NCI-H2081 treated with DMSO at 0.1 percent for 48 hours (cell line): ENCODE results near the gene CPNE9.

Source experiments
- DNase-seq: peaks from one replicate; lab custom pipeline; 2025; lab: John Stamatoyannopoulos, UW

The CPNE9 gene

GRCh38 chr3:9687514-9687913 is 16.1 kb upstream of the CPNE9 start:
- no peak for DNase-seq

DNA sequence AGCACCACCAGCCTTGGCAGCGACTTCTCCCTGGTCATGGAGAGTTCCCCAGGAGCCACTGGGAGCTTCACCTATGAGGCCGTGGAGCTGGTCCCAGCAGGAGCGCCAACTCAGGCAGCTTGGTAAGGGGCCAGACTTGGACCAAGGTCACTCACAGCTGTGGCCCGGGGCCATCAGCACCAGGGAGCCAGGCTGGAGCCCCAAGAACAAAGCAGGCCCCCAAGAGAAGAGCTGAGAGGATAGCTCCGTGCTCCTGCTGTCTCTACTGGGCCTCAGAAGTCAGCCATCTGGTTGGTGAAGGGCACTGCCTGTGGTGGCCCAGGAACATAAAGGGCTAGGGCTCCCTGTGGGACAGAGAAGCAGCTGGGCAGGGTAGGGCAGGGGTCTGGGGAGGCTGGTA is 14.7 kb upstream of the CPNE9 start:
- DNase-seq, result no peak

DNA sequence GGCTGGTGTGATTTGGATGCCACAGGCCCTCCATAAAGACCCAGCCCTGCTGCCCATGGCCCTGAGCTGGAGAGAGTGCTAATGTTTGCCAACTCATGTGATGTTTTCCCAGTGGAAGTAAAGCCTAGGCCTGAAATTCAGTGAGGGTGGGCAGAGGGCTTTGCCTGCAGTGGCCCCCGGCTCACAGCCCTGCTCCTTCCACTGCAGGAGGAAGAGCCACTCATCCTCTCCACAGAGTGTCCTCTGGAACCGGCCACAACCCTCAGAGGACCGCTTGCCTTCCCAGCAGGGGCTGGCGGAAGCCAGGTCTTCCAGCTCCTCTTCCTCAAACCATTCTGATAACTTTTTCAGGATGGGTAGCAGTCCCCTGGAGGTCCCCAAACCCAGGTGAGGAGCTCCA is 13.9 kb upstream of the CPNE9 start:
- no peak for DNase-seq

- DNase-seq, result no peak
These were observed 12.9 kb upstream of the CPNE9 start for GRCh38 chr3:9690451-9691450.

GRCh38 chr3:9691636-9692035 is 12.0 kb upstream of the CPNE9 start:
- no peak for DNase-seq

DNA sequence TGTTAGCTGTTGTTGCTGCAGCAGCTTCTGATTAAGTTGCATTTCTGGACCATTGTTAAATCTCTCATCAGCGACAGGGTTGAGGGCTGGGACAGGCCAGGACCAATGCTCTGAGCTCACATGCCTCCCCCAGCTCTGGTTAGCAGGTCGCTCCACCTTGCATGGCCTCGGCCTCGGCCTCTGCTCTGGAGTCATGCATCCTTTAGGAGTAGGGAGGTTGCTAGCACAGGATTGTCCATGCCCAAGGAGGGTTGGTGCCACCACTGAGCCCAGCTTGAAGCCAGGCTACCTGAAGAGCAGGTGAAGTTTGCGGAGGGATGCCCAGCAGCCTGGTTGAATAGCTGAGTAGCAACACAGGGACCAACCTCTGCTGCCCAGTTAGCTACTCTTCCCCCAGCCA is 11.2 kb upstream of the CPNE9 start:
- DNase-seq, result no peak

DNA sequence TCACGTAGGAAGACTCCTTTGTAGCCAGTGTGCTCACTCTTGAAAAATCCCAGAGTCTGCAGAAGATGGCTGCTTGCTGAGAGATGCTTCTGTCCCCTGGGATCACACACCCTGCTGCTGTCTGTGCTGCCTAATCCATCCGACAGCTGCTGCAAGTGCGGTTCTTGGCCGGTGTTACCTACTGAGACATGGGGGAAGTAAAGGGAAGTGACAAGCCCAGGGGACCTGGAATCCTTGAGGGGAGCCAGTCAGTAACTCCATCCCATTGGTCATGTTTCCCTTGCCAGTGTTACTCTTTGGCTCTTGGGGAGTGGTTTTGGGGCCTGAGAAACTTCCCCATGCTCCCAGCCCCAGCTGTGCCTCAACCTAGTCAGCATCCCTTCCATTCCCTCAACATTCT is 8.3 kb upstream of the CPNE9 start:
- no peak for DNase-seq

DNA sequence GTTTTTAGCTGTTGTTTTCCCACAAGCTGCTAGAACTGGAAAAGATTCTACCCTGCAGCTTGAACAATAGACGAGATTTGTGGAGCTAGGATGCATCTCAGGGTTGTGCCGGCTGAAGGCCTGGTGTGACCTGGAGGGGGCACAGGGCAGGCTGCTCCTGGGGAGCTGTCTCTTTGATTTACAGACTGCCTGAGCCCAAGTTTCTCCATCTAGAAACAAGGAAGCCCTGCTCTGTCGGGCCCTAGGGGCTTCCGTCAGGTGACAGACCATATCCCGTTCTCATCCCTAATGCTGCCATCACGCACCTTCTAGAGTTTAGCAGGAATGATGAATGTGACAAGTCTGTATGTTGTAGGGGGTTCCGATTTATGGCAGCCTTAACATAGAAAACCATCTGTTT is 7.9 kb upstream of the CPNE9 start:
- no peak for DNase-seq

DNA sequence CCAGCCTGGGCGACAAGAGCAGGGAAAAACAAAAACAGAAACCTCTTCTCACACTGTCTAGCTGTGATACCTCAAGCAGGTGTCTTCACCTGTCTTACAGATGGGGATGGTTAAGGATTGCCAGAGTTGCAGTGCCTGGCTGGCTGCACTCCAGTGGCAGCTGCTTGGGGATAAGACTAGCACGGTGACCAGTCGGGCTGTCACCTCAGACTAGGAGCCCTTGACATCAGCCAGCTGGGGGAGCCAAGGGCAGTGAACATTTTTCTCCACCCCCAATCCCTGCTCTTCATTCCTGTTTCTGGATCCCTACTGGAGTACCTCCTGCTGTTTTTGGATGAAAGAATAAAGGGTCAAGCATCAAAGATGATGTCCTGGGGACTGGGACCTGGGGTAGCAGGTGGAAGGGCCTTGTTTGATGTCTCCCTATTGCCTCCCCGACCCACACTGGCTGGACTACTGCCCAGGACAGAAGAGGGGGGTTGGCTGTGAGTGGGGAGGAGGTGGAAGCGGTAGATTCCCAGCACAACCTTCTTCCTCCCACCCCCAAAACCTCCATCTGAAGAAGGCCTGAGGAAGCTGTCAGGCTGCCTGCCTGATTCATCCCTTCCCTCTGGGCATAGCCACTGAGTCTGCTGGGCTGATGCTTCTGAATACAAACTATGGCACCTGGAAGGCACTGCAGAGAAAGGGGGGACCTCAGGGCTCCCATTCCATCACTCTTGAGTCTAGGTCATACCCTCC is 7.0 kb upstream of the CPNE9 start:
- DNase-seq, result no peak

- DNase-seq, result no peak
These were observed 5.7 kb upstream of the CPNE9 start for GRCh38 chr3:9697892-9698291.

- no peak for DNase-seq
These were observed 5.3 kb upstream of the CPNE9 start for GRCh38 chr3:9698293-9698692.

DNA sequence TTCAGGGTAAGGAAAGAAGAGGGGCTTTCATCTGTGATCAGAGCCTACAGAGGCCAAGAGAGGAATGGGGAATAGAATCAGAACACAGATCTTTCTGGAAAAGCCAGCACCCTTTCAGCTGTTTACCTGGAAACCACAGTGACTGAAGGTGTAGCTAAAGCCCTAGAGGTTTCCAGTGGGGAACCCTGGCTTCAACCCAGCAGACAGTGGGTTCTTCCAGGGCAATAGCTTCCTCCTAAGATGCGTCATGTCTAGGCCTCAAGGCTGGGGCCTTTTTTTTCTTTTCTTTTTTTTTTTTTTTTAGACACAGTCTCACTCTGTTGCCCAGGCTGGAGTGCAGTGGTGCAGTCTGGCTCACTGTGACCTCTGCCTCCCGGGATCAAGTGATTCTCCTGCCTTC is 3.1 kb upstream of the CPNE9 start:
- no peak for DNase-seq

DNA sequence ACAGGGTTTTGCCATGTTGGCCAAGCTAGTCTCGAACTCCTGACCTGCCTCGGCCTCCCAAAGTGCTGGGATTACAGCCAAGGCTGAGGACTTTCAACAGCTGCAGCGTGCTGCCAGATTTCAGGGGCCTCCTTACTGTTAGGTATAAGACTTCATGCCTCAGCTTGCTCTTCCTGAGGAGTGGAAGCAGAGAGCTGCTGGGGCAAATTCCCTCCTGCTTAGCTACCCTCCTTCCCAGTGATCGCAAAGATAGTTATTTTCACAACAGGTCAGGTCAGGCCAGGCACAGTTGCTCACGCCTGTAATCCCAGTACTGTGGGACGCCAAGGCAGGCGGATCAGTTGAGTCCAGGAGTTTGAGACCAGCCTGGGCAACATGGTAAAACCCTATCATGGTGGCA is 2.6 kb upstream of the CPNE9 start:
- no peak for DNase-seq

GRCh38 chr3:9701711-9702110 is 1.9 kb upstream of the CPNE9 start:
- DNase-seq, result no peak

GRCh38 chr3:9703240-9703639 is 393 bp upstream of the CPNE9 start:
- no peak for DNase-seq

- DNase-seq, result no peak
These were observed 1.0 kb downstream of the CPNE9 start for GRCh38 chr3:9704347-9705322.

GRCh38 chr3:9710174-9710739 is 6.6 kb downstream of the CPNE9 start:
- no peak for DNase-seq

GRCh38 chr3:9712415-9712814 is 8.8 kb downstream of the CPNE9 start:
- no peak for DNase-seq

DNA sequence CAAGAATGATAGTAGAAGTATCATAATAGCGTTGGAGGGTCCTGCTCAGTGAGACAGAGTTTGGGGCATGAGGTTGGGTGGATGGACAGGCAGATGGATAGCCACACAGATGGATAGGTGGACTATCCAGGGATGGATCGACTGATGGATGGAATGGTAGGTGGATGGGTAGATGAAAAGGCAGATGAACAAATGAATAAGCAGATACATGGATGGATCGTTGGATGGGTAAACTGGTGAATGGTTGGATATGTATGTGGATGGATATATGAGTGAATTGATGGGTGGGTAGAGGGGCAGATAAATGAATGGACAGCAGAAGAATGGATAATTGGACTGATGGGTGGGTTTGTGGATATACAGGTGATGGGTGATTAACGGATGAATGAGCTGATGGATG is 9.5 kb downstream of the CPNE9 start:
- DNase-seq, result no peak

- no peak for DNase-seq
These were observed 11.5 kb downstream of the CPNE9 start for GRCh38 chr3:9715136-9715535.

DNA sequence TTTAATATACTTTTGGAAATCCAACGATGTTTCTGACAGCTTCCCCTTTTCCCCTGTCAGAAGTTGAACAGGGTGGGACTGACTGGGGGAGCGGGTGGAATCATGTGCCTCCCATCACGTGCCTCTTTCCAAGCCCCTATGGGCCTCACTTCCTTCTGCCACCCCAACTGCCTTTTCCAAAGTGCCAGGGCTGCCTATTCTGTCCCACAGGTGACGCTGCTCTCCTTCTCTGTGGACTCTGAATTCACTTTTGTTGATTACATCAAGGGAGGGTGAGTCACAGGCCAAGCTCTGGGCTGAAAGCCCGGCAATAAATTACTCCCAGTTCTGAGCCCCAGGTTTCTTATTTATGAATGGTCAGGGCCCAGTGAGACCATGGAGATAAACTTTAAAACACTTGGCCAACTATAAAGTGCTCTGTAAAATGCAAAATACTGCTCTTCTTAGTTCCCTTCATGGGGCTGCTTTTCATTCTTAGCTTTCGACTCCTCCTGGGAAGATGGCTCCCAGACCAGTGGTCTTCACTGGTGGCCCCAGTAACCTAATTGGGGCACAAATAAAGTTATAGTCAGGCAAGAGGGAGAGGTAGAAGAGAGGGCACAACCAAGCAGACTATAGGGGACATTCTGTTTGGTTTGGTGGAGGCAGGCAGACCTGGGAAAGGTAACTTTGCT is 12.3 kb downstream of the CPNE9 start:
- DNase-seq, result no peak
